ENCODE measurements around the gene SCN11A.
"Not testable (repeated sequence)": the region's sequence is repeated elsewhere in the genome, so short reads cannot be mapped to it uniquely, and the experiment has no call there.

Gene SCN11A

GRCh38 chr3:39063143-39063542, 11.4 kb upstream of the SCN11A start:
- Histone ChIP-seq H3K4me1 (ENCODE audit: insufficient read depth, low read length) (peaks cover 2% of the 10 kb centered on the region), H3K27me3 (ENCODE audit: control insufficient read depth in 1 of 2, insufficient read depth in 2 of 2, low read length in 2 of 2) (no peaks in the 10 kb centered on the region), H3K9me3 (ENCODE audit: low read length) (no peaks in the 10 kb centered on the region), H3K4me3 (ENCODE audit: low read depth in 1 of 2, low read length in 2 of 2) (no peak overlapping the region), H3K9ac (ENCODE audit: low read length) (no peak overlapping the region), H3K36me3 (ENCODE audit: insufficient read depth, low read length) (peaks cover 14% of the 10 kb centered on the region), H3K27ac (ENCODE audit: low read depth, low read length) (no peak overlapping the region)

GRCh38 chr3:39062180-39062579, 10.4 kb upstream of the SCN11A start:
- Histone ChIP-seq H3K4me3 (ENCODE audit: low read depth in 1 of 2, low read length in 2 of 2) (no peak overlapping the region), H3K27me3 (ENCODE audit: control insufficient read depth in 1 of 2, insufficient read depth in 2 of 2, low read length in 2 of 2) (no peaks in the 10 kb centered on the region), H3K9ac (ENCODE audit: low read length) (no peak overlapping the region), H3K36me3 (ENCODE audit: insufficient read depth, low read length) (peaks cover 9% of the 10 kb centered on the region), H3K9me3 (ENCODE audit: low read length) (no peaks in the 10 kb centered on the region), H3K4me1 (ENCODE audit: insufficient read depth, low read length) (peaks cover 4% of the 10 kb centered on the region), H3K27ac (ENCODE audit: low read depth, low read length) (no peak overlapping the region)

GRCh38 chr3:39061228-39061627, 9.5 kb upstream of the SCN11A start:
- not testable (repeated sequence) for H3K9ac ChIP-seq (ENCODE audit: low read length); H3K9me3 ChIP-seq (ENCODE audit: low read length); H3K4me3 ChIP-seq (ENCODE audit: low read depth in 1 of 2, low read length in 2 of 2); H3K36me3 ChIP-seq (ENCODE audit: insufficient read depth, low read length); H3K27me3 ChIP-seq (ENCODE audit: control insufficient read depth in 1 of 2, insufficient read depth in 2 of 2, low read length in 2 of 2); H3K4me1 ChIP-seq (ENCODE audit: insufficient read depth, low read length); H3K27ac ChIP-seq (ENCODE audit: low read depth, low read length)

- no peaks in the 10 kb centered on the region for H3K36me3 ChIP-seq (ENCODE audit: insufficient read depth, low read length)
Observed at GRCh38 chr3:39056151-39056550, 4.4 kb upstream of the SCN11A start.

GRCh38 chr3:39053696-39054095, 2.0 kb upstream of the SCN11A start:
- H3K27me3 ChIP-seq (ENCODE audit: control insufficient read depth in 1 of 2, insufficient read depth in 2 of 2, low read length in 2 of 2), result no peaks in the 10 kb centered on the region
- peaks cover 10% of the 10 kb centered on the region for H3K4me1 ChIP-seq (ENCODE audit: insufficient read depth, low read length)
- H3K4me3 ChIP-seq (ENCODE audit: low read depth in 1 of 2, low read length in 2 of 2), result no peak overlapping the region
- no peak overlapping the region for H3K27ac ChIP-seq (ENCODE audit: low read depth, low read length)
- H3K9ac ChIP-seq (ENCODE audit: low read length), result no peak overlapping the region
- H3K36me3 ChIP-seq (ENCODE audit: insufficient read depth, low read length), result no peaks in the 10 kb centered on the region
- no peaks in the 10 kb centered on the region for H3K9me3 ChIP-seq (ENCODE audit: low read length)

More at GRCh38 chr3:39056151-39056550, 4.4 kb upstream of the SCN11A start:
- H3K27ac ChIP-seq (ENCODE audit: low read depth, low read length), result no peak overlapping the region
- H3K4me1 ChIP-seq (ENCODE audit: insufficient read depth, low read length), result peaks cover 10% of the 10 kb centered on the region
- no peak overlapping the region for H3K4me3 ChIP-seq (ENCODE audit: low read depth in 1 of 2, low read length in 2 of 2)
- H3K9ac ChIP-seq (ENCODE audit: low read length), result no peak overlapping the region
- no peaks in the 10 kb centered on the region for H3K27me3 ChIP-seq (ENCODE audit: control insufficient read depth in 1 of 2, insufficient read depth in 2 of 2, low read length in 2 of 2)
- H3K9me3 ChIP-seq (ENCODE audit: low read length), result no peaks in the 10 kb centered on the region

- Histone ChIP-seq H3K4me1 (ENCODE audit: insufficient read depth, low read length) (peaks cover 6% of the 10 kb centered on the region), H3K27me3 (ENCODE audit: control insufficient read depth in 1 of 2, insufficient read depth in 2 of 2, low read length in 2 of 2) (no peaks in the 10 kb centered on the region), H3K9ac (ENCODE audit: low read length) (peak overlapping the region; percentile 75), H3K9me3 (ENCODE audit: low read length) (no peaks in the 10 kb centered on the region), H3K36me3 (ENCODE audit: insufficient read depth, low read length) (no peaks in the 10 kb centered on the region), H3K27ac (ENCODE audit: low read depth, low read length) (peak overlapping the region; percentile 92), H3K4me3 (ENCODE audit: low read depth in 1 of 2, low read length in 2 of 2) (peak overlapping the region; percentile 78 to 96)
Observed at GRCh38 chr3:39052583-39052982, 839 bp upstream of the SCN11A start.

GRCh38 chr3:39050029-39050428, 1.7 kb downstream of the SCN11A start:
- Histone ChIP-seq H3K9ac (ENCODE audit: low read length) (no peak overlapping the region), H3K36me3 (ENCODE audit: insufficient read depth, low read length) (no peaks in the 10 kb centered on the region), H3K9me3 (ENCODE audit: low read length) (no peaks in the 10 kb centered on the region), H3K27ac (ENCODE audit: low read depth, low read length) (no peak overlapping the region), H3K27me3 (ENCODE audit: control insufficient read depth in 1 of 2, insufficient read depth in 2 of 2, low read length in 2 of 2) (no peaks in the 10 kb centered on the region), H3K4me3 (ENCODE audit: low read depth in 1 of 2, low read length in 2 of 2) (no peak overlapping the region), H3K4me1 (ENCODE audit: insufficient read depth, low read length) (peaks cover 6% of the 10 kb centered on the region)

GRCh38 chr3:39038165-39038564, 13.6 kb downstream of the SCN11A start:
- no peak overlapping the region for H3K27ac ChIP-seq (ENCODE audit: low read depth, low read length)
- H3K27me3 ChIP-seq (ENCODE audit: control insufficient read depth in 1 of 2, insufficient read depth in 2 of 2, low read length in 2 of 2), result no peaks in the 10 kb centered on the region
- no peaks in the 10 kb centered on the region for H3K9me3 ChIP-seq (ENCODE audit: low read length)
- H3K4me1 ChIP-seq (ENCODE audit: insufficient read depth, low read length), result no peaks in the 10 kb centered on the region
- H3K4me3 ChIP-seq (ENCODE audit: low read depth in 1 of 2, low read length in 2 of 2), result no peak overlapping the region
- H3K36me3 ChIP-seq (ENCODE audit: insufficient read depth, low read length), result no peaks in the 10 kb centered on the region
- no peak overlapping the region for H3K9ac ChIP-seq (ENCODE audit: low read length)

GRCh38 chr3:39029556-39029955, 22.2 kb downstream of the SCN11A start:
- H3K9me3 ChIP-seq (ENCODE audit: low read length), result no peaks in the 10 kb centered on the region
- no peak overlapping the region for H3K9ac ChIP-seq (ENCODE audit: low read length)

GRCh38 chr3:39028546-39028945, 23.2 kb downstream of the SCN11A start:
- Histone ChIP-seq H3K27me3 (ENCODE audit: control insufficient read depth in 1 of 2, insufficient read depth in 2 of 2, low read length in 2 of 2) (no peaks in the 10 kb centered on the region), H3K9me3 (ENCODE audit: low read length) (no peaks in the 10 kb centered on the region), H3K27ac (ENCODE audit: low read depth, low read length) (no peak overlapping the region)

More at GRCh38 chr3:39029556-39029955, 22.2 kb downstream of the SCN11A start:
- Histone ChIP-seq H3K27me3 (ENCODE audit: control insufficient read depth in 1 of 2, insufficient read depth in 2 of 2, low read length in 2 of 2) (no peaks in the 10 kb centered on the region), H3K4me1 (ENCODE audit: insufficient read depth, low read length) (no peaks in the 10 kb centered on the region), H3K4me3 (ENCODE audit: low read depth in 1 of 2, low read length in 2 of 2) (no peak overlapping the region), H3K27ac (ENCODE audit: low read depth, low read length) (no peak overlapping the region), H3K36me3 (ENCODE audit: insufficient read depth, low read length) (no peaks in the 10 kb centered on the region)

GRCh38 chr3:39025222-39025970, 26.3 kb downstream of the SCN11A start:
- no peak overlapping the region for H3K27ac ChIP-seq (ENCODE audit: low read depth, low read length)
- no peaks in the 10 kb centered on the region for H3K36me3 ChIP-seq (ENCODE audit: insufficient read depth, low read length)
- no peak overlapping the region for H3K9ac ChIP-seq (ENCODE audit: low read length)
- H3K27me3 ChIP-seq (ENCODE audit: control insufficient read depth in 1 of 2, insufficient read depth in 2 of 2, low read length in 2 of 2), result no peaks in the 10 kb centered on the region
- no peak overlapping the region for H3K4me3 ChIP-seq (ENCODE audit: low read depth in 1 of 2, low read length in 2 of 2)
- no peaks in the 10 kb centered on the region for H3K9me3 ChIP-seq (ENCODE audit: low read length)
- H3K4me1 ChIP-seq (ENCODE audit: insufficient read depth, low read length), result no peaks in the 10 kb centered on the region

More at GRCh38 chr3:39028546-39028945, 23.2 kb downstream of the SCN11A start:
- Histone ChIP-seq H3K4me1 (ENCODE audit: insufficient read depth, low read length) (no peaks in the 10 kb centered on the region), H3K4me3 (ENCODE audit: low read depth in 1 of 2, low read length in 2 of 2) (no peak overlapping the region), H3K36me3 (ENCODE audit: insufficient read depth, low read length) (no peaks in the 10 kb centered on the region), H3K9ac (ENCODE audit: low read length) (no peak overlapping the region)

- Histone ChIP-seq H3K36me3 (ENCODE audit: insufficient read depth, low read length) (no peaks in the 10 kb centered on the region), H3K4me3 (ENCODE audit: low read depth in 1 of 2, low read length in 2 of 2) (no peak overlapping the region), H3K9me3 (ENCODE audit: low read length) (no peaks in the 10 kb centered on the region)
Observed at GRCh38 chr3:39024497-39024896, 27.2 kb downstream of the SCN11A start.

More at GRCh38 chr3:39024497-39024896, 27.2 kb downstream of the SCN11A start:
- no peaks in the 10 kb centered on the region for H3K4me1 ChIP-seq (ENCODE audit: insufficient read depth, low read length)
- no peaks in the 10 kb centered on the region for H3K27me3 ChIP-seq (ENCODE audit: control insufficient read depth in 1 of 2, insufficient read depth in 2 of 2, low read length in 2 of 2)
- H3K9ac ChIP-seq (ENCODE audit: low read length), result no peak overlapping the region
- no peak overlapping the region for H3K27ac ChIP-seq (ENCODE audit: low read depth, low read length)
